ENCODE data around the gene OSBP2.

OSBP2 gene

DNA sequence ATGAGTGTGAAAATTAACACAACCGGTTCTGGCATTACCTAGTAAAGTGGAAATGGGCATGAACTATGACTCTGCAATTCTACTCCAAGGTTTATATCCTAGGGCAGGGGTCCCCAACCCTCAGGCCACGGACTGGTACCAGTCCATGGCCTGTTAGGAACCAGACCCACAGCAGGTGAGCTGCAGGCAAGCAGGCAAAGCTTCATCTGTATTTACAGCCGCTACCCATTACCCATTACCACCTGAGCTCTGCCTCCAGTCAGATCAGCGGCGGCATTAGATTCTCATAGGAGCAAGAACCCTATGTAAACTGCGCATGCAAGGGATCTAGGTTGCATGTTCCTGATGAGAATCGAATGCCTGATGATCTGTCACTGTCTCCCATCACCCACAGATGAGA lies 224.1 kb downstream of the OSBP2 start:
- in situ Hi-C loops (cut with HindIII; ENCODE audit: low sequenced_read_pairs): no loop called here
- no peak overlapping the region for H3K4me3 ChIP-seq (ENCODE audit: low read depth, low read length)
- no peak for DNase-seq (ENCODE audit: low read depth, low spot score)
- TF ChIP-seq, protein P1, sequence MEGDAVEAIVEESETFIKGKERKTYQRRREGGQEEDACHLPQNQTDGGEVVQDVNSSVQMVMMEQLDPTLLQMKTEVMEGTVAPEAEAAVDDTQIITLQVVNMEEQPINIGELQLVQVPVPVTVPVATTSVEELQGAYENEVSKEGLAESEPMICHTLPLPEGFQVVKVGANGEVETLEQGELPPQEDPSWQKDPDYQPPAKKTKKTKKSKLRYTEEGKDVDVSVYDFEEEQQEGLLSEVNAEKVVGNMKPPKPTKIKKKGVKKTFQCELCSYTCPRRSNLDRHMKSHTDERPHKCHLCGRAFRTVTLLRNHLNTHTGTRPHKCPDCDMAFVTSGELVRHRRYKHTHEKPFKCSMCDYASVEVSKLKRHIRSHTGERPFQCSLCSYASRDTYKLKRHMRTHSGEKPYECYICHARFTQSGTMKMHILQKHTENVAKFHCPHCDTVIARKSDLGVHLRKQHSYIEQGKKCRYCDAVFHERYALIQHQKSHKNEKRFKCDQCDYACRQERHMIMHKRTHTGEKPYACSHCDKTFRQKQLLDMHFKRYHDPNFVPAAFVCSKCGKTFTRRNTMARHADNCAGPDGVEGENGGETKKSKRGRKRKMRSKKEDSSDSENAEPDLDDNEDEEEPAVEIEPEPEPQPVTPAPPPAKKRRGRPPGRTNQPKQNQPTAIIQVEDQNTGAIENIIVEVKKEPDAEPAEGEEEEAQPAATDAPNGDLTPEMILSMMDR (IDR thresholded peaks at IDR 0.05; ENCODE audit: low read depth, low read length): no peak

DNA sequence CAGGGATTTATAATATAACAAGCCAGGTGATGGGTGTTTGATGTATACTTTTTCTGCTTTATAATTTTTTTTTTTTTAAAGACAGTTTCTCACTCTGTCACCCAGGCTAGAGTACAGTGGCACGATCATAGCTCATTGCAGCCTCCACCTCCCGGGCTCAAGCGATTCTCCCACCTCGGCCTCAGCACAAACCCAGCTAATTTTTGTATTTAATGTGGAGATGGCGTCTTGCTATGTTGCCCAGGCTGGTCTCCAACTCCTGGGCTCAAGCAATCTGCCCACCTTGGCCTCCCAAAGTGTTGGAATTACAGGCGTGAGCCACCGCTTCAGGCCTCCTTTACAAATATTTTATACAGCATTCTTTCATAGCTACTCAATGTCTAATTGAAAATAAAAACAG lies 225.3 kb downstream of the OSBP2 start:
- TF ChIP-seq, protein P1 (IDR thresholded peaks at IDR 0.05; ENCODE audit: low read depth, low read length): no peak
- in situ Hi-C loops (cut with HindIII; ENCODE audit: low sequenced_read_pairs): no loop called here
- no peak for DNase-seq (ENCODE audit: low read depth, low spot score)
- no peak overlapping the region for H3K4me3 ChIP-seq (ENCODE audit: low read depth, low read length)

DNA sequence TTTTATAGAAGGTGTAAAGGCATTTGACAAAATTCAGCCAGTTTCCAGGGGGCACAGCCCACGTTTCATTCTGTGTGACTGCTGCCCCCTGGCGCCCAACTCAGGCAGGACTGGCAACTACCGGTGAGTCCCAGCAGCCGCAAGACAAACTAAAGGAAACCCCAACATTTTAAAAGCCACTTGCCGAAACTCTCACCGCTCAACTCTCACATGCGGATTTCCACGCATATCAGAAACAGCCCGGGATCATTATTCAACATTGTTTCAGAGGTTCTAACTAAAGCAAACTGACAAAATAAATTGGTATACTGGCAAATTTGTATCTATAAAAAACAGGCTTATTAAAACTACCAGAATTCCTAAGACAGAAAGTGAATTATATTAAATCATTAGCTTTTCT lies 225.7 kb downstream of the OSBP2 start:
- no peak overlapping the region for H3K4me3 ChIP-seq (ENCODE audit: low read depth, low read length)
- in situ Hi-C loops (cut with HindIII; ENCODE audit: low sequenced_read_pairs): no loop called here
- DNase-seq (ENCODE audit: low read depth, low spot score): peak; percentile 67
- TF ChIP-seq, protein P1 (IDR thresholded peaks at IDR 0.05; ENCODE audit: low read depth, low read length): peak; percentile 95

DNA sequence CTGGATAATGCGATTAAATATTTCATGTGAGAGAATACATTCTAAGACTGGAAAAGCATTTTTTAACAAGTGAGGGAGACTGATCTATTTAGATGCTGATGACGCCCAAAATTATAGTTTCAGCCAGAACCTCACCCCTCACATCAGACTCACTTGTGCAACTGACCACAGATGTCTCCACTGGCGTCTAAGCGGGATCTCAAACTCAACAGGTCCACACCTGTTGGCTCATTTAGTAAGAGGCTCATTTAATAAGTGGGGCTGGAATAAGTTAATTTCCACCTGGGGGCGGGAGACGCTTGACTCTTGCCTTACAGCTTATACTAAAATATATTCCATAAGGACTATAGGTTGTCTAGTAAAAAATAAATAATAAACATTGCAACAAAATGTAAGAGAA lies 226.4 kb downstream of the OSBP2 start:
- no peak for DNase-seq (ENCODE audit: low read depth, low spot score)
- no peak overlapping the region for H3K4me3 ChIP-seq (ENCODE audit: low read depth, low read length)
- TF ChIP-seq, protein P1 (IDR thresholded peaks at IDR 0.05; ENCODE audit: low read depth, low read length): no peak
- in situ Hi-C loops (cut with HindIII; ENCODE audit: low sequenced_read_pairs): no loop called here

DNA sequence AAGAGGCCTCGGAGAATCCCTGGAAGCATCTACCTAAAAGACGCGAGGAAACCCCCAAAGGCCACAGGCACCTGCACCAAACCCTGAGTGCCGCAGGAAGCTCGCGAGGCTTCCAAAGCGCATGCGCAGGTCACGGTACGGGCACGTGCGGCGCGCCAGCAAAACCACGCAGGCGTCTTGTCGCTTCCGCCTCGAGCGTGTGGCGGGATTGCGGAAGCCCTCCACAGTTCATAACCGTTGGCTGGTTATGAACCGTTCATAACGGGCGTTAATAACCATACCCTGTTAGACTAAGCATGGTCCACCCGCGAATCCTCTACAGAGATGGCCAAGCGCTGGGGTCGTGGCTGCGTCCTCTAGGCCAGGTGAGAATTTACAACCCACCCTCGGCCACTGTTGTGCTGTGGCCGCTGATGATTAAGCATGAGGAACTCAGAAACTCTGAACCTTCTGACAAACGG lies 227.5 kb downstream of the OSBP2 start:
- DNase-seq (ENCODE audit: low read depth, low spot score): peak; percentile 10
- in situ Hi-C loops (cut with HindIII; ENCODE audit: low sequenced_read_pairs): no loop called here
- H3K4me3 ChIP-seq (ENCODE audit: low read depth, low read length): peak overlapping the region; percentile 24
- TF ChIP-seq, protein P1 (IDR thresholded peaks at IDR 0.05; ENCODE audit: low read depth, low read length): no peak

DNA sequence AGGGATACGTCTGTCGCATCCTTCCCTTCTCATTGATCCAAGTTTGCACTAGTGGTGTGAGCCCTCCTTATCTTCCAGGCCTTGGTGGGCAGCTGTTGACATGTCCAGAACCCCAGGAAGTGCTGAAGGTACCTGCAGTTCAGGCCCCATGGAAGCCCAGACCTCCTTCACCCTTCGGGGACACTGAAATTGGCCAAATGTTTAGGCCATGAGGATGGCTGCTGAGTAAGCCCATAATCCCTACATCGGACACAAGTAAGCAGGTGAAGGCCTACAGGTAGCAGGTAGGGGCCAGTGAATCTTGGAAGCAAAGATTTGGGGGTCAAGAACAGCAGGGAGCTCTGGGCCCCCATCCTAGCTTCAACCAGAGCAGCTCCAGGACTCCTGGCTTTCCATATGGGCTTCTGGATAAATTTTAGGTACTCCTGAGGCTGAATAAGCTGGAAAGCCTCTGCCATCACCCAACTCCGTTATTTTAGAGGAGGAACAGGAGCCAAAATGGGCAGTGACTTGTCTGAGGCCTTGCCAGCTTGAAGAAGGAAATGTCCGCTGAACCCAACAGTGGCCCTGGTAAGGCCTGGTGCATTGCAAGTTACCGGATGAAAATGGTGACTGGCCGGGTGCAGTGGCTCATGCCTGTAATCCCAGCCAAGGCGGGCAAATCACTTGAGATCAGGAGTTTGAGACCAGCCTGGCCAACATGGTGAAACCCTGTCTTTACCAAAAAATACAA lies 228.7 kb downstream of the OSBP2 start:
- in situ Hi-C loops (cut with HindIII; ENCODE audit: low sequenced_read_pairs): no loop called here
- DNase-seq (ENCODE audit: low read depth, low spot score): no peak
- TF ChIP-seq, protein P1 (IDR thresholded peaks at IDR 0.05; ENCODE audit: low read depth, low read length): no peak
- H3K4me3 ChIP-seq (ENCODE audit: low read depth, low read length): no peak overlapping the region
